ENCODE data around the gene CENPO.

Gene CENPO

GRCh38 chr2:24761866-24762265, 31.4 kb upstream of the CENPO start:
- Histone ChIP-seq H2AK5ac (ENCODE audit: low read length, severe bottlenecking) (no peak overlapping the region), H4K91ac (ENCODE audit: low read length) (no peak overlapping the region), H3K27ac (ENCODE audit: low read length, poor library complexity, severe bottlenecking) (no peak overlapping the region), H3K27me3 (ENCODE audit: control insufficient read depth in 1 of 2, insufficient read depth in 1 of 2, low read length in 2 of 2) (no peaks in the 10 kb centered on the region), H2BK5ac (ENCODE audit: low read depth, low read length, poor library complexity, severe bottlenecking) (no peak overlapping the region), H3K18ac (ENCODE audit: low read depth in 1 of 2, low read length in 2 of 2) (no peak overlapping the region), H3K4me1 (ENCODE audit: control insufficient read depth, insufficient read depth, low read depth, low read length) (no peaks in the 10 kb centered on the region), H3K23ac (ENCODE audit: low read length in 2 of 2) (no peak overlapping the region), H3K9ac (ENCODE audit: low read length) (no peak overlapping the region), H3K14ac (ENCODE audit: low read length in 2 of 2) (no peak overlapping the region), H3K4me2 (ENCODE audit: low read length, poor library complexity, severe bottlenecking) (no peak overlapping the region), H3K36me3 (ENCODE audit: control insufficient read depth in 1 of 2, insufficient read depth in 2 of 2, low read depth in 1 of 2, low read length in 2 of 2) (peaks cover 13 to 49% of the 10 kb centered on the region in 2 experiments), H4K8ac (ENCODE audit: low read length) (peak overlapping the region; percentile 50), H2BK15ac (ENCODE audit: low read depth, poor library complexity, severe bottlenecking) (no peak overlapping the region), H3K9me3 (ENCODE audit: control insufficient read depth, low read length) (no peaks in the 10 kb centered on the region), H3K4me3 (ENCODE audit: insufficient read depth in 1 of 2, low read depth in 1 of 2, low read length in 2 of 2) (no peak overlapping the region), H3K4ac (ENCODE audit: low read depth in 1 of 2, low read length in 2 of 2) (no peak overlapping the region), H2BK120ac (ENCODE audit: low read depth, low read length) (no peak overlapping the region), H2BK12ac (ENCODE audit: low read length in 2 of 2) (no peak overlapping the region), H3K79me1 (replicated peaks; ENCODE audit: low read length, poor library complexity, severe bottlenecking) (no peaks in the 10 kb centered on the region), H2AFZ (ENCODE audit: low read depth, low read length) (no peak overlapping the region)
- DNase-seq: no peak
- WGBS: 89% methylated on average over 4 of the region's 5 CpGs

- H3K4me1 ChIP-seq (ENCODE audit: control insufficient read depth, insufficient read depth, low read depth, low read length): no peaks in the 10 kb centered on the region
- H3K9me3 ChIP-seq (ENCODE audit: control insufficient read depth, low read length): no peaks in the 10 kb centered on the region
- H4K8ac ChIP-seq (ENCODE audit: low read length): no peak overlapping the region
- no peak overlapping the region for H2AK5ac ChIP-seq (ENCODE audit: low read length, severe bottlenecking)
- H3K4me2 ChIP-seq (ENCODE audit: low read length, poor library complexity, severe bottlenecking): no peak overlapping the region
- DNase-seq: no peak
- no peak overlapping the region for H3K27ac ChIP-seq (ENCODE audit: low read length, poor library complexity, severe bottlenecking)
- no peak overlapping the region for H3K4ac ChIP-seq (ENCODE audit: low read depth in 1 of 2, low read length in 2 of 2)
- H3K36me3 ChIP-seq (ENCODE audit: control insufficient read depth in 1 of 2, insufficient read depth in 2 of 2, low read depth in 1 of 2, low read length in 2 of 2): peaks cover 13 to 43% of the 10 kb centered on the region in 2 experiments
- no peaks in the 10 kb centered on the region for H3K27me3 ChIP-seq (ENCODE audit: control insufficient read depth in 1 of 2, insufficient read depth in 1 of 2, low read length in 2 of 2)
- no peak overlapping the region for H2BK15ac ChIP-seq (ENCODE audit: low read depth, poor library complexity, severe bottlenecking)
- H2AFZ ChIP-seq (ENCODE audit: low read depth, low read length): no peak overlapping the region
- H2BK120ac ChIP-seq (ENCODE audit: low read depth, low read length): no peak overlapping the region
- no peak overlapping the region for H4K91ac ChIP-seq (ENCODE audit: low read length)
- no peak overlapping the region for H2BK5ac ChIP-seq (ENCODE audit: low read depth, low read length, poor library complexity, severe bottlenecking)
- H3K4me3 ChIP-seq (ENCODE audit: insufficient read depth in 1 of 2, low read depth in 1 of 2, low read length in 2 of 2): no peak overlapping the region
- no peak overlapping the region for H3K18ac ChIP-seq (ENCODE audit: low read depth in 1 of 2, low read length in 2 of 2)
- H3K23ac ChIP-seq (ENCODE audit: low read length in 2 of 2): no peak overlapping the region
- no peaks in the 10 kb centered on the region for H3K79me1 ChIP-seq (replicated peaks; ENCODE audit: low read length, poor library complexity, severe bottlenecking)
- 83% methylated on average over 2 of the region's 2 CpGs for WGBS
- H2BK12ac ChIP-seq (ENCODE audit: low read length in 2 of 2): no peak overlapping the region
- no peak overlapping the region for H3K9ac ChIP-seq (ENCODE audit: low read length)
- no peak overlapping the region for H3K14ac ChIP-seq (ENCODE audit: low read length in 2 of 2)
Measured at GRCh38 chr2:24762518-24762917, 30.7 kb upstream of the CENPO start.

- no peak overlapping the region for H3K9ac ChIP-seq (ENCODE audit: low read length)
- H3K79me1 ChIP-seq (replicated peaks; ENCODE audit: low read length, poor library complexity, severe bottlenecking): no peaks in the 10 kb centered on the region
- H2AK5ac ChIP-seq (ENCODE audit: low read length, severe bottlenecking): no peak overlapping the region
- no peak overlapping the region for H2AFZ ChIP-seq (ENCODE audit: low read depth, low read length)
- H3K4me1 ChIP-seq (ENCODE audit: control insufficient read depth, insufficient read depth, low read depth, low read length): no peaks in the 10 kb centered on the region
- no peak overlapping the region for H3K27ac ChIP-seq (ENCODE audit: low read length, poor library complexity, severe bottlenecking)
- no peaks in the 10 kb centered on the region for H3K27me3 ChIP-seq (ENCODE audit: control insufficient read depth in 1 of 2, insufficient read depth in 1 of 2, low read length in 2 of 2)
- H2BK5ac ChIP-seq (ENCODE audit: low read depth, low read length, poor library complexity, severe bottlenecking): no peak overlapping the region
- WGBS: 100% methylated on average over 4 of the region's 4 CpGs
- H2BK15ac ChIP-seq (ENCODE audit: low read depth, poor library complexity, severe bottlenecking): no peak overlapping the region
- no peak overlapping the region for H3K14ac ChIP-seq (ENCODE audit: low read length in 2 of 2)
- no peak overlapping the region for H3K18ac ChIP-seq (ENCODE audit: low read depth in 1 of 2, low read length in 2 of 2)
- no peak overlapping the region for H4K8ac ChIP-seq (ENCODE audit: low read length)
- H4K91ac ChIP-seq (ENCODE audit: low read length): no peak overlapping the region
- no peak overlapping the region for H3K4me3 ChIP-seq (ENCODE audit: insufficient read depth in 1 of 2, low read depth in 1 of 2, low read length in 2 of 2)
- H3K9me3 ChIP-seq (ENCODE audit: control insufficient read depth, low read length): no peaks in the 10 kb centered on the region
- DNase-seq: no peak
- H2BK120ac ChIP-seq (ENCODE audit: low read depth, low read length): no peak overlapping the region
- peaks cover 13 to 37% of the 10 kb centered on the region in 2 experiments for H3K36me3 ChIP-seq (ENCODE audit: control insufficient read depth in 1 of 2, insufficient read depth in 2 of 2, low read depth in 1 of 2, low read length in 2 of 2)
- H3K4ac ChIP-seq (ENCODE audit: low read depth in 1 of 2, low read length in 2 of 2): no peak overlapping the region
- no peak overlapping the region for H2BK12ac ChIP-seq (ENCODE audit: low read length in 2 of 2)
- H3K23ac ChIP-seq (ENCODE audit: low read length in 2 of 2): no peak overlapping the region
- H3K4me2 ChIP-seq (ENCODE audit: low read length, poor library complexity, severe bottlenecking): no peak overlapping the region
Measured at GRCh38 chr2:24763843-24764242, 29.4 kb upstream of the CENPO start.

- no peak overlapping the region for H4K8ac ChIP-seq (ENCODE audit: low read length)
- H3K18ac ChIP-seq (ENCODE audit: low read depth in 1 of 2, low read length in 2 of 2): no peak overlapping the region
Measured at GRCh38 chr2:24766609-24767008, 26.6 kb upstream of the CENPO start.

More at GRCh38 chr2:24766609-24767008, 26.6 kb upstream of the CENPO start:
- H2BK15ac ChIP-seq (ENCODE audit: low read depth, poor library complexity, severe bottlenecking): no peak overlapping the region
- H2AFZ ChIP-seq (ENCODE audit: low read depth, low read length): no peak overlapping the region
- no peak overlapping the region for H3K4me3 ChIP-seq (ENCODE audit: insufficient read depth in 1 of 2, low read depth in 1 of 2, low read length in 2 of 2)
- no peak overlapping the region for H3K4me2 ChIP-seq (ENCODE audit: low read length, poor library complexity, severe bottlenecking)
- H3K27me3 ChIP-seq (ENCODE audit: control insufficient read depth in 1 of 2, insufficient read depth in 1 of 2, low read length in 2 of 2): no peaks in the 10 kb centered on the region
- no peaks in the 10 kb centered on the region for H3K4me1 ChIP-seq (ENCODE audit: control insufficient read depth, insufficient read depth, low read depth, low read length)
- no peak overlapping the region for H2BK12ac ChIP-seq (ENCODE audit: low read length in 2 of 2)
- H3K23ac ChIP-seq (ENCODE audit: low read length in 2 of 2): no peak overlapping the region
- WGBS: 75% methylated on average over 6 of the region's 6 CpGs
- H2AK5ac ChIP-seq (ENCODE audit: low read length, severe bottlenecking): no peak overlapping the region
- no peak overlapping the region for H3K14ac ChIP-seq (ENCODE audit: low read length in 2 of 2)
- H4K91ac ChIP-seq (ENCODE audit: low read length): no peak overlapping the region
- no peak overlapping the region for H2BK5ac ChIP-seq (ENCODE audit: low read depth, low read length, poor library complexity, severe bottlenecking)
- H3K79me1 ChIP-seq (replicated peaks; ENCODE audit: low read length, poor library complexity, severe bottlenecking): no peaks in the 10 kb centered on the region
- DNase-seq: no peak
- no peak overlapping the region for H3K27ac ChIP-seq (ENCODE audit: low read length, poor library complexity, severe bottlenecking)
- no peak overlapping the region for H2BK120ac ChIP-seq (ENCODE audit: low read depth, low read length)
- no peak overlapping the region for H3K9ac ChIP-seq (ENCODE audit: low read length)
- H3K9me3 ChIP-seq (ENCODE audit: control insufficient read depth, low read length): no peaks in the 10 kb centered on the region
- no peak overlapping the region for H3K4ac ChIP-seq (ENCODE audit: low read depth in 1 of 2, low read length in 2 of 2)
- H3K36me3 ChIP-seq (ENCODE audit: control insufficient read depth in 1 of 2, insufficient read depth in 2 of 2, low read depth in 1 of 2, low read length in 2 of 2): peaks cover 17 to 34% of the 10 kb centered on the region in 2 experiments
